ENCODE measurements around the gene SYT17. TPM values are rescaled to one million over a fixed set of nuclear protein-coding genes. Genes with fewer than 3 reads are reported as not detected.
A peak's percentile ranks its signal among the peaks of the same experiment; 100 is the strongest.

SYT17 gene
- total RNA-seq, 1 experiment from 2014 or later = not detected

DNA sequence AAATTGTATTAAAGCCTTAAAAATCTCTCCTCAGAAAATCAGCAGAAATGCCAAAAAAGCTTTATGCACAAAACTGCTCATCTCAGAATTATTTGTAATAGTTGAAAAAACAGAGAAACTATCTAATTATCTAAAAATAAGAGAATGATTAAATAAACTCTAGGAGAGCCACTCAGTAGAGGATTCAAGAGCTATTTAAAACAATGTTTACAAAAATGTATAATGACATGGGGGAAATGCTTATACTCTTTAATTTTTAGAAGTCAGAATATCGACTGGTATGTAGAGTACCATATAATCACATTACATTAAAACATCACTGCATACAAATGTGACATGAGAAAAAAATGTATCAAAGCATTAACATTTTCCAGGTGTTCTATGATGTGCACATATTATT is 129.4 kb downstream of the SYT17 start:
- Histone ChIP-seq H3K27ac (ENCODE audit: low read length) (no peak overlapping the region), H3K79me2 (ENCODE audit: low read length) (no peaks in the 10 kb centered on the region), H4K20me1 (ENCODE audit: insufficient read depth, low read depth, low read length) (no peaks in the 10 kb centered on the region), H3K4me2 (ENCODE audit: low read depth, low read length, poor library complexity, severe bottlenecking) (no peak overlapping the region), H3K4me3 (ENCODE audit: low read length) (no peak overlapping the region), H3K27me3 (ENCODE audit: low read length) (no peaks in the 10 kb centered on the region), H3K36me3 (ENCODE audit: insufficient read depth, low read length) (no peaks in the 10 kb centered on the region), H3K4me1 (ENCODE audit: low read length) (no peaks in the 10 kb centered on the region), H3K9me3 (ENCODE audit: low read length) (no peaks in the 10 kb centered on the region), H3K9ac (ENCODE audit: low read length) (no peak overlapping the region), H3K9me2 (replicated peaks; ENCODE audit: insufficient read depth, low read length) (no peaks in the 10 kb centered on the region), H2AFZ (ENCODE audit: low read length) (no peak overlapping the region)
- no peak for DNase-seq

DNA sequence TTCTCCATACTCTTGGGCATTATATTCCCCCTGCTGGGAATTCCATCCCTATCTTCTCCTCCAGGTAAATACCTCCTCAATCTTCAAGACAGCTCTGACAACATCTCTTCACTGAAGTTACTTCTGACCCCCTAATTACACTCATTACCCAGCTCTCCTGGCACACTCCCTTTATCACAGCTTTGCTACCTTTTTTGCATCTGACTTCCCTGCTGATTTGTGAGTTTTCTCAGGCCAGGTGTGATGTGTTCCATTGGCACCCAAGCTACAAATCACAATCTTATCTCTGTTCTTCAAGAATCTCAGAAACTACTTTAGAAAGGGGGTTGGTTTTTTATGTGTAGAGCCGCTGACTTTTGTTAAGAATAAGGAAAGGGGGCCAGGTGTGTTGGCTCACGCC is 131.5 kb downstream of the SYT17 start:
- H3K36me3 ChIP-seq (ENCODE audit: insufficient read depth, low read length) = no peaks in the 10 kb centered on the region
- H4K20me1 ChIP-seq (ENCODE audit: insufficient read depth, low read depth, low read length) = no peaks in the 10 kb centered on the region
- H3K27ac ChIP-seq (ENCODE audit: low read length) = no peak overlapping the region
- no peaks in the 10 kb centered on the region for H3K9me2 ChIP-seq (replicated peaks; ENCODE audit: insufficient read depth, low read length)
- no peak for DNase-seq
- no peak overlapping the region for H3K4me3 ChIP-seq (ENCODE audit: low read length)
- H3K27me3 ChIP-seq (ENCODE audit: low read length) = no peaks in the 10 kb centered on the region
- no peaks in the 10 kb centered on the region for H3K79me2 ChIP-seq (ENCODE audit: low read length)
- H3K9me3 ChIP-seq (ENCODE audit: low read length) = no peaks in the 10 kb centered on the region
- no peak overlapping the region for H3K4me2 ChIP-seq (ENCODE audit: low read depth, low read length, poor library complexity, severe bottlenecking)
- no peak overlapping the region for H2AFZ ChIP-seq (ENCODE audit: low read length)
- H3K9ac ChIP-seq (ENCODE audit: low read length) = no peak overlapping the region
- H3K4me1 ChIP-seq (ENCODE audit: low read length) = no peaks in the 10 kb centered on the region

DNA sequence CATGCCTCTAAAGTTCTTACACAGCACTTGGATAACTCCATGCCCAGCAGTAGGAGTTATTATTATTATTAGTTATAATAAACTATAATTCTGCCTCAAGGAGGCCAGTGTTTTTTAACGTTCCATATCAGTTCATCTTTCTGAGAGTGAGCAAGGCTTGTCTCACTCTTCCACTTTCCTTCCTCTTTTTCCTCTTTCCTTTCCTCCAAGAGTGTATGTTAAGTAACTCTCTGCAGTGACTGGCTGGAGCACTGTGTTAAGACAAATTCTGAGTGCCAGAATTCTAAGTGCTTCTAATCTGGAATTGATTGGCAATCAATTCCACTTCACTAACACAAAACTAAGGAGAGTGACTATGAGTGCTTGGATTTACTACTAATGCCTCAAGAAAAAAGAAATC is 133.9 kb downstream of the SYT17 start:
- Histone ChIP-seq H3K9me2 (replicated peaks; ENCODE audit: insufficient read depth, low read length) (no peaks in the 10 kb centered on the region), H3K9me3 (ENCODE audit: low read length) (no peaks in the 10 kb centered on the region), H2AFZ (ENCODE audit: low read length) (no peak overlapping the region), H3K36me3 (ENCODE audit: insufficient read depth, low read length) (no peaks in the 10 kb centered on the region), H3K79me2 (ENCODE audit: low read length) (no peaks in the 10 kb centered on the region), H3K9ac (ENCODE audit: low read length) (no peak overlapping the region), H3K4me2 (ENCODE audit: low read depth, low read length, poor library complexity, severe bottlenecking) (no peak overlapping the region), H4K20me1 (ENCODE audit: insufficient read depth, low read depth, low read length) (no peaks in the 10 kb centered on the region), H3K27me3 (ENCODE audit: low read length) (no peaks in the 10 kb centered on the region), H3K4me3 (ENCODE audit: low read length) (no peak overlapping the region), H3K27ac (ENCODE audit: low read length) (no peak overlapping the region), H3K4me1 (ENCODE audit: low read length) (no peaks in the 10 kb centered on the region)
- DNase-seq = no peak

DNA sequence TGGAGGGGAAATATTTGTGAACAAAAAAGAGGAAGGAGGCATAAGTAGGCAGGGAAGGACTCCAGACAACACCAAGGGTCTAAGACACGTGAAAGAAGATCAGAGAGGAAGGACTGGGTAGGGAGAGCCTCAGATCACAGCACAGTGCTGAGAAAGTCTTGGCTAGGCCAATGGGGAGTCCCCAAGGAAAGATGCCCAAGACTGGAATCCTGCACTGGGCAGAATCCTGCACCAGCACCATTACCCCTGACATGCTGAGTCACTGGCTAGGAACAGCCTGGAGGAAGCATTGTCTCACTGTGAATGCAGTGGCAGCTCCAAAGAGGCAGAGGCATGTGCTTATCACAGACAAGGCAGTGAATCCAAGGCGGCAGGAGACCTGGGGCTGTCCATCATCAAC is 136.7 kb downstream of the SYT17 start:
- H3K79me2 ChIP-seq (ENCODE audit: low read length) = no peaks in the 10 kb centered on the region
- no peaks in the 10 kb centered on the region for H3K36me3 ChIP-seq (ENCODE audit: insufficient read depth, low read length)
- H3K27me3 ChIP-seq (ENCODE audit: low read length) = no peaks in the 10 kb centered on the region
- H3K4me3 ChIP-seq (ENCODE audit: low read length) = no peak overlapping the region
- no peaks in the 10 kb centered on the region for H3K9me3 ChIP-seq (ENCODE audit: low read length)
- H3K4me1 ChIP-seq (ENCODE audit: low read length) = no peaks in the 10 kb centered on the region
- no peak overlapping the region for H2AFZ ChIP-seq (ENCODE audit: low read length)
- no peak overlapping the region for H3K9ac ChIP-seq (ENCODE audit: low read length)
- H3K4me2 ChIP-seq (ENCODE audit: low read depth, low read length, poor library complexity, severe bottlenecking) = no peak overlapping the region
- no peaks in the 10 kb centered on the region for H4K20me1 ChIP-seq (ENCODE audit: insufficient read depth, low read depth, low read length)
- DNase-seq = no peak
- no peaks in the 10 kb centered on the region for H3K9me2 ChIP-seq (replicated peaks; ENCODE audit: insufficient read depth, low read length)
- no peak overlapping the region for H3K27ac ChIP-seq (ENCODE audit: low read length)

DNA sequence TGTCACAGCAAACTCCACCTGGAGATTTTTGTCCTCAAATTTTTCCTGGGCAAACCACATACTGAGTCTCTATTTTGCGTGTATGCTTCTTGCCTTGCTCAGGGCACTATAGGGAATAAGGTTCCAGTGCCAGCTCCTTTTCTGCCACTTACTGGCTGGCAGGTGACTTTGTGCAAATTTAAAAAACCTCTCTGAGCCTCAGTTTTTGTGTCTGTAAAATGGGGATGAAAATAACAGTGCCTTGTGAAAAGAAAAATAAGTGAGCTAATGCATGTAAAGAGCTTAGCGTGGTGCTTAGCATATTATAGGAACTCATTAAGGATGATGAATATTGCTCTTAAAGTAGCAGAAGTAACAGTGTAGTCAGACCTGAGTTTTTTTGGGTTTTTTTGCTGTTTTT is 137.4 kb downstream of the SYT17 start:
- Histone ChIP-seq H3K4me3 (ENCODE audit: low read length) (no peak overlapping the region), H3K27me3 (ENCODE audit: low read length) (no peaks in the 10 kb centered on the region), H2AFZ (ENCODE audit: low read length) (no peak overlapping the region), H4K20me1 (ENCODE audit: insufficient read depth, low read depth, low read length) (no peaks in the 10 kb centered on the region), H3K27ac (ENCODE audit: low read length) (no peak overlapping the region), H3K4me2 (ENCODE audit: low read depth, low read length, poor library complexity, severe bottlenecking) (no peak overlapping the region), H3K4me1 (ENCODE audit: low read length) (no peaks in the 10 kb centered on the region), H3K9ac (ENCODE audit: low read length) (no peak overlapping the region), H3K36me3 (ENCODE audit: insufficient read depth, low read length) (no peaks in the 10 kb centered on the region), H3K9me3 (ENCODE audit: low read length) (no peaks in the 10 kb centered on the region), H3K9me2 (replicated peaks; ENCODE audit: insufficient read depth, low read length) (no peaks in the 10 kb centered on the region), H3K79me2 (ENCODE audit: low read length) (no peaks in the 10 kb centered on the region)
- no peak for DNase-seq

DNA sequence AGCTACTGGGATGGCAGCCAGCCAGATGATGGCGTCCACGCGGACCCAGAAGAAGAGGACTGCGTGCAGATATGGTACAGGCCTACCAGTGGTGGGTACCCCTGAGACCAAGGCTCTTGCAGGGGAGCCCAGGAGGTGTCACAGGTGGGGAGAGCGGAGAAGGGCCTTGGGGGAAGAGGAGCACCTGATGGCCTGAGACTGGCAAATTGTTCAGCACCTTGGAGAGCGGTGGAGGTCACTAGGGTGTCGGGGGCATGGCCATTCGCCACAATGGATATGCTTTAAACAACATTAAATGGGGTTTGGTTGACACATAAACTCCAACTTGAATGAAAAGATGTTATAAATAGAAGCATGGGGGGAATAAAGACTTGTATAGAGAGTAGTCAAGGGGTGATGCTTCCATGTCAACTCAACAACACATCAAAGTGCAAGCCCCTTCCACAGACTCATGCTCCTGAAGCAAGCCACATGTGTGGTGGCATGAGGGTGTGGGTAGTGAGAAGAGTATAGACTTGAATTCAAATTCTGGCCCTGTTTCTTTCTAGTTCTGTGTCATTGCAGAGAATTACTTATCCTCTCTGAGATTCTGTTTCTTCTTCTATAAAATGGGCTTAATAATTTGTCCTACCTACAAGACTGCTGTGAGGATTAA is 139.7 kb downstream of the SYT17 start:
- Histone ChIP-seq H4K20me1 (ENCODE audit: insufficient read depth, low read depth, low read length) (no peaks in the 10 kb centered on the region), H3K36me3 (ENCODE audit: insufficient read depth, low read length) (no peaks in the 10 kb centered on the region), H3K27me3 (ENCODE audit: low read length) (no peaks in the 10 kb centered on the region), H3K4me3 (ENCODE audit: low read length) (no peak overlapping the region), H3K9ac (ENCODE audit: low read length) (no peak overlapping the region), H3K27ac (ENCODE audit: low read length) (no peak overlapping the region), H3K9me2 (replicated peaks; ENCODE audit: insufficient read depth, low read length) (no peaks in the 10 kb centered on the region), H2AFZ (ENCODE audit: low read length) (no peak overlapping the region), H3K4me2 (ENCODE audit: low read depth, low read length, poor library complexity, severe bottlenecking) (no peak overlapping the region), H3K4me1 (ENCODE audit: low read length) (no peaks in the 10 kb centered on the region), H3K79me2 (ENCODE audit: low read length) (no peaks in the 10 kb centered on the region), H3K9me3 (ENCODE audit: low read length) (no peaks in the 10 kb centered on the region)
- DNase-seq = peak; percentile 63

DNA sequence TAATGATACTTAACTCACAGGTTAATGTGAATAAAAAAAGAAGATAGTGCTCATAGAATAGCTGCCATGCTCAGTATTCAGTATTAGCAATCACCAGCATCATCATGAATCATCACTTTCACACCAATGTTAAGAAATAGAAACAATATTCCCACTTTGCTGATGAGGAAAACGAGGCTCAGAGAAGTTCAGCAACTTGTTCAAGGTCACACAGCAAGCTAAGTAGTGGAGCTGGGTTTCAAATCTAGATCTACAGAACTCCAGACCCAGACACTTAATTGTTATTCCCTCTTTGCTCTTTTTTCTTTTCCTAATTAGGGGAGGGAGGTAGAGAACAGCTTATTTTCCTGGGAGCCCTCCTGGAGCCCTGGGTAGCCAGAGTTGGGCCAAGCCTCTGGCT is 140.4 kb downstream of the SYT17 start:
- H4K20me1 ChIP-seq (ENCODE audit: insufficient read depth, low read depth, low read length) = no peaks in the 10 kb centered on the region
- no peaks in the 10 kb centered on the region for H3K27me3 ChIP-seq (ENCODE audit: low read length)
- H3K79me2 ChIP-seq (ENCODE audit: low read length) = no peaks in the 10 kb centered on the region
- H3K4me1 ChIP-seq (ENCODE audit: low read length) = no peaks in the 10 kb centered on the region
- H3K27ac ChIP-seq (ENCODE audit: low read length) = no peak overlapping the region
- no peak overlapping the region for H3K4me3 ChIP-seq (ENCODE audit: low read length)
- no peak overlapping the region for H2AFZ ChIP-seq (ENCODE audit: low read length)
- H3K9me2 ChIP-seq (replicated peaks; ENCODE audit: insufficient read depth, low read length) = no peaks in the 10 kb centered on the region
- H3K4me2 ChIP-seq (ENCODE audit: low read depth, low read length, poor library complexity, severe bottlenecking) = no peak overlapping the region
- H3K9ac ChIP-seq (ENCODE audit: low read length) = no peak overlapping the region
- DNase-seq = no peak
- H3K9me3 ChIP-seq (ENCODE audit: low read length) = no peaks in the 10 kb centered on the region
- no peaks in the 10 kb centered on the region for H3K36me3 ChIP-seq (ENCODE audit: insufficient read depth, low read length)

DNA sequence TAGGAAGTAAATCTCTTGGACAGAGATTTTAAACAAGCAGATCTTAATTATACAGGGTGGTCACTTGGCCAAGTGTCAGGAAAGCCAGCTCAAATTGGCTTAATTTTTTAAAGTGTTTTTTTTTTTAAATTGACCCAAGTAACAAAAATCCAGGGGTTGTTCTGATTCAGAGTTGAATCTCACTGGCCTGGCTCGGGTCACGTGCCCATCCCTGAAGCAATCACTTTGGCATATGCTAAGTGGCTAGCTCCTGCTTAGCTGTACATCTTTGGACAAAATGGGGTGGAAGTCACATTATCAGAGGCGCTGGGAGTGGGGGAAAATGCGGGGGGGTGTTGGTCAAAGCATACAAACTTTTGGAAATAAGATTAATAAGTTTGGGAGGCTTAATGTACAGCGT is 141.1 kb downstream of the SYT17 start:
- Histone ChIP-seq H3K79me2 (ENCODE audit: low read length) (no peaks in the 10 kb centered on the region), H3K9me2 (replicated peaks; ENCODE audit: insufficient read depth, low read length) (no peaks in the 10 kb centered on the region), H3K4me2 (ENCODE audit: low read depth, low read length, poor library complexity, severe bottlenecking) (no peak overlapping the region), H4K20me1 (ENCODE audit: insufficient read depth, low read depth, low read length) (no peaks in the 10 kb centered on the region), H2AFZ (ENCODE audit: low read length) (no peak overlapping the region), H3K27ac (ENCODE audit: low read length) (no peak overlapping the region), H3K4me1 (ENCODE audit: low read length) (no peaks in the 10 kb centered on the region), H3K27me3 (ENCODE audit: low read length) (no peaks in the 10 kb centered on the region), H3K36me3 (ENCODE audit: insufficient read depth, low read length) (no peaks in the 10 kb centered on the region), H3K9me3 (ENCODE audit: low read length) (no peaks in the 10 kb centered on the region), H3K9ac (ENCODE audit: low read length) (no peak overlapping the region), H3K4me3 (ENCODE audit: low read length) (no peak overlapping the region)
- DNase-seq = no peak
